ENCODE data around the gene SH3RF3. TPM values are rescaled to one million over a fixed set of nuclear protein-coding genes. Genes with fewer than 3 reads are reported as not detected.

The SH3RF3 gene
- total RNA-seq, 2 donors from 2014 or later, result 1.5 to 1.8 TPM

DNA sequence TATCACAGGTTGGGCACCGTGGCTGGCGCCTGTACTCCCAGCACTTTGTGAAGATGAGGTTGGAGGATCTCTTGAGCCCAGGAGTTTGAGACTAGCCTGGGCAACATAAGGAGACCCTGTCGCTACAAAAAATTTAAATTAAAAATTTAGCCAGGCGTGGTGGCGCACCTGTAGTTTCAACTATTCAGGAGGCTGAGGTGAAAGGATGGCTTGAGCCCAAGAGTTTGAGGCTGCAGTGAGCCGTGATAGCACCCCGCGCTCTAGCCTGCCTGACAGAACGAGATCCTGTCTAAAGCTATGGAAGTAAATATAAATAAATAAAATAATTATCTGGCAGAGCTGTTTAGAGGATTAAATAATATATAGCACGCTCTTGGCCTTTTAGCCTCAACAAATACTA lies 1.4 kb upstream of the SH3RF3 start:
- Histone ChIP-seq H3K9ac (ENCODE audit: extremely low read depth, low read length, poor library complexity, severe bottlenecking) (no peak overlapping the region), H3K4me1 (ENCODE audit: control insufficient read depth, insufficient read depth, low read length) (no peaks in the 10 kb centered on the region), H3K27ac (ENCODE audit: low read depth, low read length) (no peak overlapping the region), H3K9me3 (ENCODE audit: control insufficient read depth, low read length) (no peaks in the 10 kb centered on the region), H3K27me3 (ENCODE audit: control insufficient read depth, insufficient read depth, low read length, poor library complexity, severe bottlenecking) (peaks cover 44% of the 10 kb centered on the region), H3K4me3 (ENCODE audit: low read length) (no peak overlapping the region), H3K36me3 (ENCODE audit: control insufficient read depth, insufficient read depth, low read length) (no peaks in the 10 kb centered on the region)
- DNase-seq, result no peak
- Mint-ChIP-seq H3K4me3 (peak overlapping the region; percentile 64), H3K4me1 (peaks cover 8% of the 10 kb centered on the region), H3K27ac (no peak overlapping the region), H3K27me3 (ENCODE audit: insufficient read depth) (peaks cover 58% of the 10 kb centered on the region), H3K36me3 (ENCODE audit: low read depth) (no peaks in the 10 kb centered on the region), H3K9me3 (no peaks in the 10 kb centered on the region)
- 90 to 98% methylated on average over 5 to 10 of the region's 10 CpGs for WGBS, 2 experiments (ENCODE audit: insufficient coverage in 1 of 2, insufficient read length in 1 of 2)
- TF ChIP-seq CTCF (conservative IDR thresholded peaks at IDR 0.05), result no peak

DNA sequence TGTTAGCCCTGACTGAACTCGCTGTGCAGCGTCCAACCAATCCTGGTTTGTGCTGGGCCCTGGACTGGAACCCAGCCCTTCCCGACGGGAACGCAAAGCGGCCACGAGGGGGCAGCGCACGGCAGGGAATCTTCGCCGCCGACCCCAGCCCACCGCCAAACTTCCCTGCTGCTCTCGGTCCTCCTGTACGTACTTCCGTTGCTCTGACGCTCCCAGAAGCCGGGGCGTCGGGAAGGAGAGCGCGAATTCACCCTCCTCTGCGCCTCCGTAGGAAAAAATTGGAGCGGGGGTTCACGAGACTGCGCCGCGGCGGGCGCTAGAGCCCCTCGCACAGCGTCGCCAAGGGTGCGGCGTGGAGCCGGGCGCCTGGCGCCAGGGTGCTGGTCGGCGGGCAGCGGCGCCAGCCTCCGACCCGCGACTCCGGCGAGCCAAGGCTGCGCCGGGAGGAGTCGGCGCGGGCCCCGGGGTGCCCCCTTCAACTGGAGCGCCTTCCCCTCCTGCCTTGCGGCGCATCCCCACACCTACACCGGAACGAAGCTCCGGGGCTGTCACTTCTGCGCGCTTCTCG lies 873 bp upstream of the SH3RF3 start:
- Mint-ChIP-seq H3K27me3 (ENCODE audit: insufficient read depth) (peaks cover 57% of the 10 kb centered on the region), H3K27ac (no peak overlapping the region), H3K36me3 (ENCODE audit: low read depth) (no peaks in the 10 kb centered on the region), H3K9me3 (no peaks in the 10 kb centered on the region), H3K4me3 (peak overlapping the region; percentile 64), H3K4me1 (peaks cover 9% of the 10 kb centered on the region)
- Histone ChIP-seq H3K4me3 (ENCODE audit: low read length) (peak overlapping the region; percentile 77), H3K9ac (ENCODE audit: extremely low read depth, low read length, poor library complexity, severe bottlenecking) (no peak overlapping the region), H3K27ac (ENCODE audit: low read depth, low read length) (no peak overlapping the region), H3K27me3 (ENCODE audit: control insufficient read depth, insufficient read depth, low read length, poor library complexity, severe bottlenecking) (peaks cover 49% of the 10 kb centered on the region), H3K36me3 (ENCODE audit: control insufficient read depth, insufficient read depth, low read length) (no peaks in the 10 kb centered on the region), H3K4me1 (ENCODE audit: control insufficient read depth, insufficient read depth, low read length) (no peaks in the 10 kb centered on the region), H3K9me3 (ENCODE audit: control insufficient read depth, low read length) (no peaks in the 10 kb centered on the region)
- peak; percentile 95 for DNase-seq
- peak; percentile 97 for TF ChIP-seq CTCF (conservative IDR thresholded peaks at IDR 0.05)
- WGBS, 2 experiments (ENCODE audit: insufficient coverage in 1 of 2, insufficient read length in 1 of 2), result 1% methylated on average over 34 to 63 of the region's 63 CpGs

DNA sequence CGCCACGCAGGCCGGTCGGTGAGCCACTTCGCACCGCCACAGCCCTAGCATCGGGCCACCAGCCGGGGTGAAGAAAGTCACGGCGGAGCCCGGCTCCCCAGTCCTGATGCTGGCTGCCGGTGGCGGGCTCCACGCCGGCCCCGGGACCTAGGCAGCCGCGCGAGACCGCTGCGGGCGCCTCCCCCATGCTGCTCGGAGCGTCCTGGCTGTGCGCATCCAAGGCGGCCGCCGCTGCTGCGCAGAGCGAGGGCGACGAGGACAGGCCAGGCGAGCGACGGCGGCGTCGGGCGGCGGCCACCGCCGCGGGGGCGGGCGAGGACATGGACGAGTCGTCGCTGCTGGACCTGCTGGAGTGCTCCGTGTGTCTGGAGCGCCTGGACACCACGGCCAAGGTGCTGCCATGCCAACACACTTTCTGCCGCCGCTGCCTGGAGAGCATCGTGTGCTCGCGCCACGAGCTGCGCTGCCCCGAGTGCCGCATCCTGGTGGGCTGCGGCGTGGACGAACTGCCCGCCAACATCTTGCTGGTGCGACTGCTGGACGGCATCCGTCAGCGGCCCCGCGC lies 433 bp downstream of the SH3RF3 start:
- Mint-ChIP-seq H3K4me1 (peaks cover 17% of the 10 kb centered on the region), H3K27ac (no peak overlapping the region), H3K4me3 (peak overlapping the region; percentile 64), H3K9me3 (no peaks in the 10 kb centered on the region), H3K36me3 (ENCODE audit: low read depth) (no peaks in the 10 kb centered on the region), H3K27me3 (ENCODE audit: insufficient read depth) (peaks cover 67% of the 10 kb centered on the region)
- H3K9me3 ChIP-seq (ENCODE audit: control insufficient read depth, low read length), result no peaks in the 10 kb centered on the region
- peaks cover 58% of the 10 kb centered on the region for H3K27me3 ChIP-seq (ENCODE audit: control insufficient read depth, insufficient read depth, low read length, poor library complexity, severe bottlenecking)
- peak; percentile 74 for DNase-seq
- H3K27ac ChIP-seq (ENCODE audit: low read depth, low read length), result no peak overlapping the region
- WGBS, 2 experiments (ENCODE audit: insufficient coverage in 1 of 2, insufficient read length in 1 of 2), result 3% methylated on average over 24 to 70 of the region's 70 CpGs
- H3K36me3 ChIP-seq (ENCODE audit: control insufficient read depth, insufficient read depth, low read length), result no peaks in the 10 kb centered on the region
- H3K4me3 ChIP-seq (ENCODE audit: low read length), result peak overlapping the region; percentile 77
- H3K9ac ChIP-seq (ENCODE audit: extremely low read depth, low read length, poor library complexity, severe bottlenecking), result no peak overlapping the region
- H3K4me1 ChIP-seq (ENCODE audit: control insufficient read depth, insufficient read depth, low read length), result no peaks in the 10 kb centered on the region
- TF ChIP-seq CTCF (conservative IDR thresholded peaks at IDR 0.05), result peak; percentile 5
